ENCODE results near the gene MIPOL1. TPM values are rescaled to one million over a fixed set of nuclear protein-coding genes. Genes with fewer than 3 reads are reported as not detected.

Gene MIPOL1
- total RNA-seq, 6 experiments from 2014 or later = 3.0 to 5.7 (median 4.0) TPM

GRCh38 chr14:37237094-37237493 is 39.4 kb downstream of the MIPOL1 start:
- Histone ChIP-seq H3K4me1 (no peaks in the 10 kb centered on the region), H3K36me3 (no peaks in the 10 kb centered on the region), H3K4me3 (no peak overlapping the region), H3K27me3 (no peaks in the 10 kb centered on the region), H3K27ac (no peak overlapping the region), H3K9me3 (no peaks in the 10 kb centered on the region)
- intact Hi-C loops (cut with DNase I) = no loop called here
- no peak for ATAC-seq
- TF ChIP-seq POLR2A (IDR thresholded peaks at IDR 0.05) = no peak
- TF ChIP-seq, protein P1, sequence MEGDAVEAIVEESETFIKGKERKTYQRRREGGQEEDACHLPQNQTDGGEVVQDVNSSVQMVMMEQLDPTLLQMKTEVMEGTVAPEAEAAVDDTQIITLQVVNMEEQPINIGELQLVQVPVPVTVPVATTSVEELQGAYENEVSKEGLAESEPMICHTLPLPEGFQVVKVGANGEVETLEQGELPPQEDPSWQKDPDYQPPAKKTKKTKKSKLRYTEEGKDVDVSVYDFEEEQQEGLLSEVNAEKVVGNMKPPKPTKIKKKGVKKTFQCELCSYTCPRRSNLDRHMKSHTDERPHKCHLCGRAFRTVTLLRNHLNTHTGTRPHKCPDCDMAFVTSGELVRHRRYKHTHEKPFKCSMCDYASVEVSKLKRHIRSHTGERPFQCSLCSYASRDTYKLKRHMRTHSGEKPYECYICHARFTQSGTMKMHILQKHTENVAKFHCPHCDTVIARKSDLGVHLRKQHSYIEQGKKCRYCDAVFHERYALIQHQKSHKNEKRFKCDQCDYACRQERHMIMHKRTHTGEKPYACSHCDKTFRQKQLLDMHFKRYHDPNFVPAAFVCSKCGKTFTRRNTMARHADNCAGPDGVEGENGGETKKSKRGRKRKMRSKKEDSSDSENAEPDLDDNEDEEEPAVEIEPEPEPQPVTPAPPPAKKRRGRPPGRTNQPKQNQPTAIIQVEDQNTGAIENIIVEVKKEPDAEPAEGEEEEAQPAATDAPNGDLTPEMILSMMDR (IDR thresholded peaks at IDR 0.05) = no peak
- no peak for DNase-seq

GRCh38 chr14:37237735-37238200 is 40.0 kb downstream of the MIPOL1 start:
- ATAC-seq = no peak
- Histone ChIP-seq H3K9me3 (no peaks in the 10 kb centered on the region), H3K27ac (no peak overlapping the region), H3K36me3 (no peaks in the 10 kb centered on the region), H3K4me3 (no peak overlapping the region), H3K4me1 (no peaks in the 10 kb centered on the region), H3K27me3 (no peaks in the 10 kb centered on the region)
- intact Hi-C loops (cut with DNase I) = no loop called here
- TF ChIP-seq, protein P1 (IDR thresholded peaks at IDR 0.05) = no peak
- TF ChIP-seq POLR2A (IDR thresholded peaks at IDR 0.05) = no peak
- DNase-seq = no peak
- 70% methylated on average over 5 of the region's 5 CpGs for WGBS (ENCODE audit: insufficient coverage, low coverage, low lambda C conversion rate, missing lambda C conversion rate)

DNA sequence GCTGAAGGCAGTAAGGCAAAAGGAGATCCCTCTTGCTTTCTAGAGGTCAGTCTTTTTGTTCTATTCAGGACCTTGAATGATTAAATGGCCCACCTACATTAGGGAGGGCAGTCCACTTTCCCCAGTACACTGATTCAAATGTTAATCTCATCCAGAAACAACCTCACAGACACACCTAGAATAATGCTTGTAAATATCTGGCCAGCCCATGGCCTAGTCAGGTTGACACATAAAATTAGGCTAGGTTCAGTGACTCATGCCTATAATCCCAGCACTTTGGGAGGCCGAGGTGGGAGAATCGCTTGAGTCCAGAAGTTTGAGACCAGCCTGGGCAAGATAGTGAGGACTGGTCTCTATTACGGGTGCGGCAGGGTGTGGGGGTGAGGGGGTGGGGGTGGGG is 43.5 kb downstream of the MIPOL1 start:
- TF ChIP-seq, protein P1 (IDR thresholded peaks at IDR 0.05) = no peak
- no peak for TF ChIP-seq POLR2A (IDR thresholded peaks at IDR 0.05)
- DNase-seq (no peak), ATAC-seq (no peak)
- Histone ChIP-seq H3K4me1 (peaks cover 0 to 2% (median 0%) of the 10 kb centered on the region in 4 donors), H3K27me3 (no peaks in the 10 kb centered on the region), H3K36me3 (no peaks in the 10 kb centered on the region), H3K27ac (no peak overlapping the region), H3K9me3 (no peaks in the 10 kb centered on the region), H3K4me3 (no peak overlapping the region)
- WGBS (ENCODE audit: insufficient coverage, low coverage, low lambda C conversion rate, missing lambda C conversion rate) = 89% methylated on average over 4 of the region's 4 CpGs
- intact Hi-C loops (cut with DNase I) = no loop called here

DNA sequence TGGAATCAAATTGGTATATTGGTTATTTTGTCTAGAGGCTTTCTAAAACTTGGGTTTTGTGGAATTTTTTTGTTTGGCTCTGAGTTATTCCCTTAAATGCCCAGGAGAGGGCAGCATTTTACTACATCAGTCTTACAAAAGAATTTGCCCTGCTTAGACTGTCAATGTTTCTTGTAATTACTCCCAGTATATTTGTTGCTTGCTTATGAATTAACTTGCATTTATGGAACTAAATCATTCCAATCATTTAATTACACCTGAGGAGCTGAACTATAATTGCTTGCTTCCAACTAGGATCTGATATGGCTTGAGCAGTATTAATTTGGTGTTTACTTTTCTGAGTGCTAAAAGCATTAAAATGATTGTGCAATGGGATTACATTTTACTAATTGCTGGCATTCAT is 48.7 kb downstream of the MIPOL1 start:
- no peak for DNase-seq
- TF ChIP-seq POLR2A (IDR thresholded peaks at IDR 0.05) = no peak
- TF ChIP-seq, protein P1 (IDR thresholded peaks at IDR 0.05) = peak; percentile 78 to 90 (median 80)
- peaks cover 0 to 35% (median 2%) of the 10 kb centered on the region in 4 donors for H3K4me1 ChIP-seq
- H3K4me3 ChIP-seq = no peak overlapping the region
- peak; percentile 75 to 82 (median 77) for ATAC-seq
- H3K27me3 ChIP-seq = no peaks in the 10 kb centered on the region
- no peaks in the 10 kb centered on the region for H3K9me3 ChIP-seq
- H3K36me3 ChIP-seq = no peaks in the 10 kb centered on the region
- intact Hi-C loops (cut with DNase I) = loop anchor here in 1 of 2 donors (5.0 kb wide), 1 partner anchor 346 kb away; no protein-coding TSS in a partner anchor
- H3K27ac ChIP-seq = peak overlapping the region in 1 of 3 donors; percentile 63
